Epithelial cell of proximal tubule (primary cell): Measurements from ENCODE around the gene KRTDAP. TPM values are rescaled to one million over a fixed set of nuclear protein-coding genes. Genes with fewer than 3 reads are reported as not detected.

ENCODE experiments used
- DNase-seq: peaks from one replicate; pipeline ENCODE4 v3.0.0-alpha.2; 2011; ENCODE audit warnings: low read depth
- H3K4me3 ChIP-seq: 2 replicates; pipeline ENCODE4 v1.5.1; 2011; ENCODE audit warnings: low read depth, mild to moderate bottlenecking, low read length
- total RNA-seq: library from RNA; depleted of rRNA; stranded (reverse); fragments of >200 nt; gene quantifications from 2 replicates; pipeline ENCODE4 v1.2.3, GENCODE V29; 2015
- TF ChIP-seq, protein P1 (sequence below): conservative IDR thresholded peaks from 2 replicates; pipeline ENCODE4 v1.5.1; 2012; ENCODE audit warnings: low read depth, mild to moderate bottlenecking, low read length

The KRTDAP gene
- total RNA-seq, 1 donor from 2014 or later = not detected

DNA sequence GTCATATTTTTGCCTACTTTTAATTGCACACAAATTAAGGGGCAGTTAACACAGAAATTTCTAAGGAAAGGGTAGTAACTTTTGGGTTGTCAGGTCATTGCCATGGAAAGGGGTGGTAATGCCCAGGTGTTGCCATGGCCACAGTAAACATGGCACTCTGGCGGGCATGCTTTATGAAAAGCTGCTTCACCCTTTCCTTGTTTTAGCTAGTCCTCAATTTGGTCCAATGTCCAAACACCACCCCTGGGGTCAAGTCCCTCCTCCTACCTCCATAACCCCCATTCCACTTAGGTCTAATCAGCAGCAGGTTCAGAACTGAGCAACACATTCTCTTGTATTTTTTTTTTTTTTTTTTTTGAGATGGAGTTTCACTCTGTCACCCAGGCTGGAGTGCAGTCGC is 35.6 kb downstream of the KRTDAP start:
- TF ChIP-seq, protein P1, sequence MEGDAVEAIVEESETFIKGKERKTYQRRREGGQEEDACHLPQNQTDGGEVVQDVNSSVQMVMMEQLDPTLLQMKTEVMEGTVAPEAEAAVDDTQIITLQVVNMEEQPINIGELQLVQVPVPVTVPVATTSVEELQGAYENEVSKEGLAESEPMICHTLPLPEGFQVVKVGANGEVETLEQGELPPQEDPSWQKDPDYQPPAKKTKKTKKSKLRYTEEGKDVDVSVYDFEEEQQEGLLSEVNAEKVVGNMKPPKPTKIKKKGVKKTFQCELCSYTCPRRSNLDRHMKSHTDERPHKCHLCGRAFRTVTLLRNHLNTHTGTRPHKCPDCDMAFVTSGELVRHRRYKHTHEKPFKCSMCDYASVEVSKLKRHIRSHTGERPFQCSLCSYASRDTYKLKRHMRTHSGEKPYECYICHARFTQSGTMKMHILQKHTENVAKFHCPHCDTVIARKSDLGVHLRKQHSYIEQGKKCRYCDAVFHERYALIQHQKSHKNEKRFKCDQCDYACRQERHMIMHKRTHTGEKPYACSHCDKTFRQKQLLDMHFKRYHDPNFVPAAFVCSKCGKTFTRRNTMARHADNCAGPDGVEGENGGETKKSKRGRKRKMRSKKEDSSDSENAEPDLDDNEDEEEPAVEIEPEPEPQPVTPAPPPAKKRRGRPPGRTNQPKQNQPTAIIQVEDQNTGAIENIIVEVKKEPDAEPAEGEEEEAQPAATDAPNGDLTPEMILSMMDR = no peak
- no peak for DNase-seq

DNA sequence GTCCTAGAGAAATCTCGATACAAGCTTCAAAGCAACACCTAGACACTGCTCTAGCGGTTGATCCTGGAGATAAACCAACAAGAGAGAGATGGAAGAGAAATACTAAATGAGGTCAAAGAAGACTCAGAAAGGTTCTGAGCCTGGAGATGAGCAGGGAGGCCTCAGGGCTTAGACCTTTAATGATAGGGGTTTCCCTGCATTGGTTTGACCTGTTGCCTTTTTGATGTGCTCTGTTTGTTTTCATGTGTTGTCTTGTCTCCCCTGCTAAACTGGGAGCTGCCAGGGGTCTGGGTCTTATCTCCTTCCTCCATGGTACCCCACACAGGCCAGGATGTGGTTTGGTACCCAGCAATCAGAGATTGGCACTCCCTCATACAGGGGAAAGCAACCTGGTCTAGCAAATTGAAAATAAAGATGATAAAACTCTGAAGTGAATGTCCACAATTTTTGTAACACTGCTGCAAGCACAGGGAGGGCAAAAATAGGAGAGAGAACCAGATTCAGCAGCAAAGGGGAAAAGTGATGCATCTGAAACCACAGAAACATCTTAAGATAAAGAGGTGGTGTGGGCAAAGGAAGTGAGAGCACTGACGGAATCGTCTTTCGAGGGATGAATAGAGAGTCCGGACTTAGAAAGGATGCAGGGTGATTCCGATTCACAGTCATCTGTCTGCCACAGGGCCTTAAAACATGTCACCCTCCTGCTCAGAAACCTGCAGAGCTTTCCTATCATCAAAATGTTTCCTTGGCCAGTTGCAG is 38.7 kb downstream of the KRTDAP start:
- no peak for DNase-seq
- no peak overlapping the region for H3K4me3 ChIP-seq
- TF ChIP-seq, protein P1 = no peak

More for the DNA sequence above, 35.6 kb downstream of the KRTDAP start:
- no peak overlapping the region for H3K4me3 ChIP-seq

DNA sequence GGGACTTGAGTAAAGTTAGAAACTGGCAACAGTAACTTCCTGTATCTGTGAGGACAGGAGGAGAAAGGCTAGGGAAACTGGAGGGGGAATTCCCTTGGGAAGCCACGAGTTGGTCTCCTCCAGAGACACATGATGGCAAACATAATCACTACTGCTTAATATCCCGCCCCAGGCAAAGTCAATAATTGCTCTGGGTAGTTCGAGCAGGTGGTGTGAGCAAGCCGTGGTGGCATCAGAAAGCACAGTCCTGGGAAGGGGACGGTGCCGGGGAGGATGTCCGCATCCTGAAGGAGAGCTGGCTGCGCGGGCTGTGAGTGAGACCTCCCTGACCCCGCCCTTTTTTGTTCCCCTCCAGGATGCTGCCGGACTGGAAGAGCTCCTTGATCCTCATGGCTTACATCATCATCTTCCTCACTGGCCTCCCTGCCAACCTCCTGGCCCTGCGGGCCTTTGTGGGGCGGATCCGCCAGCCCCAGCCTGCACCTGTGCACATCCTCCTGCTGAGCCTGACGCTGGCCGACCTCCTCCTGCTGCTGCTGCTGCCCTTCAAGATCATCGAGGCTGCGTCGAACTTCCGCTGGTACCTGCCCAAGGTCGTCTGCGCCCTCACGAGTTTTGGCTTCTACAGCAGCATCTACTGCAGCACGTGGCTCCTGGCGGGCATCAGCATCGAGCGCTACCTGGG is 40.8 kb downstream of the KRTDAP start:
- DNase-seq = no peak
- no peak overlapping the region for H3K4me3 ChIP-seq
- TF ChIP-seq, protein P1 = no peak

DNA sequence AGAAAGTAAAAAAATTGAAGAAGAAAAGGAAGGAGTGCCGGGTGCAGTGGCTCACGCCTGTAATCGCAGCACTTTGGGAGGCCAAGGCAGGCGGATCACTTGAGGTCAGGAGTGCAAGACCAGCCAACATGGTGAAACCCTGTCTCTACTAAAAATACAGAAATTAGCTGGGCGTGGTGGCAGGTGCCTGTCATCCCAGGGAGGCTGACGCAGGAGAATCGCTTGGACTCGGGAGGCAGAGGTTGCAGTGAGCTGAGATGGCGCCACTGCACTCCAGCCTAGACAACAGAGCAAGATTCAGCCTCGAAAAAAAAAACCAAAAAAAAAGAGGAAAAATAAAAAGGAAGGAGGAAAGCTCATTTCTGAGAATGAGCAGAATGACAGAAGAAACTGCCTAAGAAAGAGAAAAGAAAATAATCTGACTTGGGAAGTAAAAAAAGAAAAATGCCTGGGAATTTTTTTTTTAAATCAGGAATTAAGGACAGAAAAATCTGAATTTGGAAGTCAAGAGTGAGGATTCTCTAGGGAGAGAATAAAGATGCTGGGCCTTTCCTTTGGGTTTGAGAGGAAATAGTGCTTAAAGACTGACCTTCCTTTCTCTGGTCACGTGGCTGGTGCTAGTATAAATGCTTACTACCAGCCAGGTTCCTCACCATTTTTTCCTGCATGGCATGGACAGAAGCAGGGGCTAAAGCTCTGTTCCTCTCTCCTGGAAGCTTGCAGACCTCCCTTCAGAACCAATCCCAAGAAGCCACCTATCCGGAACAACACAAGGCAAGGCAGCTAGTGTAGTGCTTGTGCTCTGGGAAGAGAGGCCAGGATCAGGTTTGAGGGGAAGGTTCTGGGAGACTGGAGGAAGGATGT is 42.4 kb downstream of the KRTDAP start, which contains the start of gene FFAR2:
Gene FFAR2 (plus strand): TSS at position 652 of the 864 bp plus-strand sequence. CDS start 1,458 bp downstream, outside the sequence.
- H3K4me3 ChIP-seq = no peak within 1 kb of the TSS
- TF ChIP-seq, protein P1 = no peak
- DNase-seq = no peak

DNA sequence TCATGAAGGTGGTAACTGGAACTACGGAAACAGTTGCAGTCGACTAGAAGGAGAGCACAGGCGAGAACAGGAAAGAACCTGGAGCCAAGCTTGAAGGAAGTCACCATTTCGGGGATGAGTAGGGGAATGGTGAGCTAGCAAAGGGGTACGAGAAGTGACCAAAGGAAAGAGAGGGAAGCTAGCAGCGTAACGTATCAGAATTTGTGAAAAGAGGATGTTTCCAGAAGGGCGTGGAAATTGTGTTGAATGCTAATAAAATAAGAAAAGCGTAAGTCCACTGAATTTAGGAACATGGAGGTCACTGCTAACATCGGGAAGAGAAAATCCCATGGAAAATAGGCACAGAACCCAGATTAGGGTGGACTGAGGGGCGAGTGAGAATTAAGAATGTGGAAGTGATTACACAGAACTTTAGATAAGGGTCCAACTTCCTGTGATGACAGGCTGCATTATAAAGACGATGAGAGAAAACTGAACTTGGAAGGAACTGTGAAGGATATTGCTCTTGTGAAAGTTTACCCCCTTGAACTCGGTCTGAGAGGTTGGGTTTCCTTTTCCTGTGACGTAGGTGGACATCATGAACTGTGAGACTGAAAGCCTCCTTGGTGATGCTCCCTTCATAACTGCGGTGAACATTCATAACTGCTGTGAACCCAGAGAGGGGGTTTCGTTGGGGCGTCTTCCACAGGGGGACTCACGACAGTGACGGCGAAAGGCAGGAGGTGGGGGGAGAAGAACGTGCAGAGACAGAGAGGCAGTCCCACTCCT is 44.3 kb downstream of the KRTDAP start:
- no peak overlapping the region for H3K4me3 ChIP-seq
- no peak for DNase-seq
- TF ChIP-seq, protein P1 = no peak

DNA sequence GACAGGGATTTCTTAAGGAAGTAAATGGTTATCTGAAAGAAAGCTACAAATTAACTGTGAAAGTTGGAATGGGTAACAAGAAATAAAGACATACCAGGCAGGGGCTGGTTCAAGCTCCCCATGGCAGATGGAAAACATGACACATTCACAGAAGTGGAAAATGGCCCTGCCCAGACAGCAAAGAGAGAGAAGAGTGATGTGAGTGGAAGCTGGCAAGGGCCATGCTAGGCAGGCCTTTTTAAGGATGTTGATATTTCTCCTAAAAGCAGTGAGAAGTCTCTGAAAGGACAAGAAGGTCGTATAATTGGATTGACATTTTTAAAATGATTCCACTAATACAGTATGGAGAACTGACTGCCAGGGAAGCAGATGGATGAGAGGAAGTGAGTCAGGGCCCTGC is 45.5 kb downstream of the KRTDAP start:
- no peak overlapping the region for H3K4me3 ChIP-seq
- DNase-seq = no peak
- TF ChIP-seq, protein P1 = no peak
